GM19328 (cell line): ENCODE data around the gene SGPL1.
"Not testable (repeated sequence)": the region's sequence is repeated elsewhere in the genome, so short reads cannot be mapped to it uniquely, and the experiment has no call there.

Experiments
- ATAC-seq: cut with Tn5 transposase; IDR thresholded peaks from one replicate; pipeline ENCODE4 v1.9.1; 2021; ENCODE audit warnings: mild to moderate bottlenecking, moderate library complexity; ENCODE audit not compliant: unreplicated experiment

Gene SGPL1

DNA sequence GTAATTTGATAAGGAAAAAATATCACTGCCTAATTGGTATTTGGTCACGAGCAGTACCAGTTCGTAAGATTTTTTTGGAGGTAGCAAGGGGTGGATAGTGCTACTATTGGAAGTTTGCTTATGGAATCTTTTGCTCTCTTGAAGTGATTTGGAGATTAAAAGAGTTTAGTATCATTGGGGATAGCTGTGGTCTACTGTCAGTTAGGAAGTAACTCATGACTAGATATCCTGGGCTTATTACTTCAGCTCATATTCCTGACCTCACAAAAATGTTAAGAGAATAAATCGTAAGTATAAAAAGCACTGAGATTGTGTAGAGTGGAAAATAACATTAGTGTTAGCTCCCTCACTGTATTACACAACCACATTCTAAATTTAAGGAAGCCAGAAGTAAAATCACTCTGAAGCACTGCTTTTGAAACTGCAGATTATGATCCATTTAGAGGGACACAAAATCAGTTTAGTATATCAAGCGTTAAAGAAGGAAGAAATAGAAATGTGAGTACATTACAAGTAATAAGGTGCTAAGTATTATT lies 22.6 kb downstream of the SGPL1 start:
- no peak for ATAC-seq

DNA sequence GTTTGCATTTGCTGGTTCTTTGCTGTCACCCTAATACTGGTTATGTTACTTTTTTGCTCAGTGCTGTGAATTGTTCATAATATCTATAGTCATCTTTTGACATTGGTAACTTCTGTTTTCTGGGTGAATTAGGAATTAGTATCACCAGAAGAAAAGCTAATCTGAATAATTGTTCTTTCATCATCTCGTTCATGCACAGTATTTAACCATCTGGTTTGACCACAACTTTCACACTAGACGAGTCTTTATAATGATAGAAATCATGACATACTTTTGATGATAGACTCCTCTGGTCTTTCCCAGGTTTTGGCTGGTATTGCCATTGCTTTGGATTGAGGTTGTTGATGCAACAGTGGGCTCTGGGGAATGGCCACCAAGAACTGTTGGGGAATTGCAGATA lies 25.1 kb downstream of the SGPL1 start:
- ATAC-seq, result no peak

DNA sequence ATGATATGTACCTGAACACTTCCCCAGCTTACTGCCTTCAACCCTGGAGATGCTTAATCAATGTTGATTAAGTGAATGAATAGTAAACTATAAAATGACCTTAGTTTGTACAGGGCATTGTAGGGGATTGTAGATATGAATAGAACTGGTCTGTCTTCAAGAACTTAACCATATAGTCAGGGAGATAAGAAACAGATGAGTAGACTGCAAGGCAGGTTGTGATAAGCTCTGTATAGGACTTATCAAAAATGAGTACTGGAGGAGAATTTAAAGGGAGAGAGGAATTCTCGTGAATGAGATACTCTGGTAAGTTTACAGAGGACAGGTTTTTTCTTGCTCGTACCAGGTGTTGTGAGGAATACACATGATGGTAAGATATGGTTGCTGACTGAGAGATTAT lies 27.6 kb downstream of the SGPL1 start:
- ATAC-seq, result no peak

DNA sequence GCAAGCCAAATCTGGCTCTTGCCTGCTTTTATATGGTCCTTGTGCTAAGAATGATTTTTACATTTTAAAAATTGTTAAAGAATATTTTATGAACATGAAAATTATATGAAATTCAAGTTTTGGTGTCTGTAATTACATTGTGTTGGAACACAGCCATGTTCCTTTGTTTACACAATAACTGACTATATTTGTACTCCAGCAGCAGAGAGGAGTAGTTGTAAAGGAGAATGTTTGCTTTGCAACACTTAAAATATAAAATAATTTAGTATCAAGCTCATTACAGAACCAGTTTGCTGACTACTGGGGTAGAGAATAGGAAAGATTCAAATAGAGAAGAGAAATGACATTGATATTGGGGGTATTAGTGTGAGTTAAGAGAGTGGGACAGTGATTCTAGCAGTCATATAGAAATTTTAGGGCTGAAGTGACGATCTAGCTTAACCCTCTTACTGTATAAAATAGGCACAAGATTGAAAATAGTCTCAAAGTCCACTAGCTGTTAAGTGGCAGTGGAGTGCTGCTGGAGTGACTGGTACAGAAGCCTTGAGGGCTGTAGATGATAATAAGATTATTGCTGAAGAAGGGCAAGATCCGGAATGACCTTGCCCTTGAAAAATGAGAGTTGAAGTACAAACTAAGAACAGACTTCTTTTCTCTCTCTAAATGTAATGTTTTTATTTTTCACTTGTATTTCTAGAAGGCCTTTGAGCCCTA lies 28.2 kb downstream of the SGPL1 start:
- ATAC-seq, result no peak

DNA sequence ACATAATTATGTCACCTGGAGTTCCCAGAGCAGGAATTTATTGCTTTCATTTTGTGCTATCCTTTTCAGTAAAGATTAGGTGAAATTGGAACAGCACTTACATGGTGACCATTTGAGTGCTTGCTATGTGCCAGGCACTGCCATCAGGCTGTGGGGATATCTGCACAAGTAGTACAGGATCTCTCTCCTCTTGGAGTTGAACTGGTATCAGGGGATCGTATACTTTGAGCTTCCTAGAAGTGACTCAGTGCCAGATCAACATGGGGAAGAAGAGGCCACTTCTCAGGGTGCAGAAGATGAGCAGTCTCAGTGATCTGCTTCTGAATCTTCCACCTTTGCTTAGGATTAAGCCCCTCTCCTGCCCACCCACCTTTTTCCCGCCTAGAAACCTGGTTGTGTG lies 29.5 kb downstream of the SGPL1 start:
- no peak for ATAC-seq

DNA sequence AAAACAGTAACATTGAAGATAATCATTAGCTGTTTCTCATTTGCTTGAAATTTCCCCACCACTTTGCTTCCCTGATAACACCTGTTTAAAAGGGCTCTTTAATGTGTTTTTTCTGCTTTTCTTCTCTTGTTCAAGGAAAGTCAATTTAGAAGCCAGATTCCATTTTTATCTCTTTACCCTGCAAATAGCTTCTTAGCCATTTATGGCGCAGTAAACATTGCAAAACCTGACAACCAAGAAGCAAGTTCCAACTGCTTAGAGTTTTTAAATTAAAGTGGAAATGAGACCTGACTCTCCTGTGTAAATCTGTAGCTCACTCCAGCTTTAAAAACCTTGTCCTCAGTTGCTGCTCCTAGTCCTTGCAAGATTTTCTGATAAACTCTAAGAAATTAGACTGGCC lies 30.1 kb downstream of the SGPL1 start:
- ATAC-seq, result no peak

DNA sequence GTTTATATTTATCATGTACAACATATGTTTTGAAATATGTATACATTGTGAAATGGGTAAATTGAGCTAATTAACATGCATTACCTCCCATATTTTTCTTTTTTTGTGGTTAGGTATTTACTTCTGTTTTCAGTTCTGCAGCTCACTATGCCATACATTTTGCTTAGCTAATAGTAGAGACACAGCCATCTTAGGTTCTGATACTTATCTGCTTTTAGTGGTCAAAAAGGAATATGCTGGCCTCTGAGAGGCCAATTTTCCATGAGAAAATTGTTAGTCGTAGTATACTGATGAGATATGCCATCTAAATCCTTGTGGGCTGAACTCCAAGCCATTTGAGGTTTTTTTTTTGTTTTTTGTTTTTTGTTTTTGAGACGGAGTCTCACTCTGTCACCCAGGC lies 31.0 kb downstream of the SGPL1 start:
- ATAC-seq, result no peak

DNA sequence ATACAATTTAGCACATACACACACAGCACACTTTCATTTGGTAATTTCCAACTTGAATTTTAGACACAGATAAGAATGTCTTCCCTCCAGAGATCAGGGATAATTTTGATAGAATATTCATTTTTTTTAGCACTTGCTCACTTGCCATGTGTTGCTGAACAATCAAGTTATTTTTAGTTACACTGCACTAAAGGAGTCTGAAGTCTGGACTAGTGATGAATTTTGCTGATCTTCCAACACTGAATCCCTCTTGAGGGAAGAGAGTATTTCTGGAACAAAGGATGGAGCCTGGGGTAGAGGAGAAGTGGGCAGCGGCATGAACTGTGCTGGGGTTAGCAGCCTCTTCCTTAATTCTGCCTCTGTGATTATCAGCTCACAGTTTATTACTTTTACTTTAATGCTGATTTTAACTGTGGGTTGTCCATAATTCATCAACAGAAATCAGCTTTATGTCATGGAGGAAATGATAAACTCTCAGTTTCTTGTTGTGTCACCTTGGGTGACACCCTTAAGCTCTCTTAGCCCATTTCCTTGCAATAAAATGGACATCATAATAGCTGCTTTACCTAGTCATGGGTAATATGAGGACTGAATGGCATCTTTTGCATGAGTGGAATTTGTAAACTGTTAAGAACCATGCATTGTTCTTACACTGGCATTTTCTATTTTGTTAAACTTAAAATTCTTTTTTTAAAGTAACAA lies 32.1 kb downstream of the SGPL1 start:
- ATAC-seq, result no peak

DNA sequence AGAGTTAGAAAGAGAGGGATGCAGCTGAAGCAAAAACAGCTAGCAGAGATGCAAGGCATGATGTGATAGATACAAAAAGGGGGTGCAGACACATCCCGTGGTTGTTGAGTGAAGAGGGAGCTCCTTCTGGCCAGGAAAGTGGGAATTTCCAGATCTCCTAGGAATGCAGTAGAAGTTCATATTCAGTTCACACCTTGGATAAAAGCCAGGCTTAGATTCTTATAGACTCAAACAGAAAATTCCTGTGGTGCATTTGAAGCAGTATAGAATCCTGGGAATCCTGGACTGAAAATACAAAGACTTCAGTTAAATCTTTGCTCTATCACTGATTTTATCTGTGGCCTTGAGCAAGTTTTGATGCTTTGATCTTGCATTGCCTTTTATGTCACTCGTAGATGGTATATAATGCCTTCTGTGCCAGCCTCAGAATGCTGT lies 33.9 kb downstream of the SGPL1 start:
- no peak for ATAC-seq

DNA sequence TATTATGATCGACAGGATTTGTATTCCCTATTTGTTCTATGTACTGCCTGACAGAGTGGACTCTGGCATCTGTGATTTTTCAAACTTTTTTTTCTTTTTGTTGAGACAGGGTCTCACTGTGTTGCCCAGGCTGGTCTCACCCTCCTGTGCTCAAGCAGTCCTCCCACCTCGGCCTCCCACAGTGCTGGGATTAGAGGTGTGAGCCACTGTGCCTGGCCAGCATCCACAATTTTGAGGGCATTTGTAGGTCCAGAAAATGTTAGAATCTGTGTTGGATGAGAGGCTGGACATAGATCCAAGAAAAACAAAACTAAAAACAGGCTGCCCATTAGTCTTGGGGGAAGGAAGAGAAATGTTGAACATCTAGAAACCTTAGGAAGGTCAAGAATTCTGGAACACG lies 34.3 kb downstream of the SGPL1 start:
- ATAC-seq, result no peak

DNA sequence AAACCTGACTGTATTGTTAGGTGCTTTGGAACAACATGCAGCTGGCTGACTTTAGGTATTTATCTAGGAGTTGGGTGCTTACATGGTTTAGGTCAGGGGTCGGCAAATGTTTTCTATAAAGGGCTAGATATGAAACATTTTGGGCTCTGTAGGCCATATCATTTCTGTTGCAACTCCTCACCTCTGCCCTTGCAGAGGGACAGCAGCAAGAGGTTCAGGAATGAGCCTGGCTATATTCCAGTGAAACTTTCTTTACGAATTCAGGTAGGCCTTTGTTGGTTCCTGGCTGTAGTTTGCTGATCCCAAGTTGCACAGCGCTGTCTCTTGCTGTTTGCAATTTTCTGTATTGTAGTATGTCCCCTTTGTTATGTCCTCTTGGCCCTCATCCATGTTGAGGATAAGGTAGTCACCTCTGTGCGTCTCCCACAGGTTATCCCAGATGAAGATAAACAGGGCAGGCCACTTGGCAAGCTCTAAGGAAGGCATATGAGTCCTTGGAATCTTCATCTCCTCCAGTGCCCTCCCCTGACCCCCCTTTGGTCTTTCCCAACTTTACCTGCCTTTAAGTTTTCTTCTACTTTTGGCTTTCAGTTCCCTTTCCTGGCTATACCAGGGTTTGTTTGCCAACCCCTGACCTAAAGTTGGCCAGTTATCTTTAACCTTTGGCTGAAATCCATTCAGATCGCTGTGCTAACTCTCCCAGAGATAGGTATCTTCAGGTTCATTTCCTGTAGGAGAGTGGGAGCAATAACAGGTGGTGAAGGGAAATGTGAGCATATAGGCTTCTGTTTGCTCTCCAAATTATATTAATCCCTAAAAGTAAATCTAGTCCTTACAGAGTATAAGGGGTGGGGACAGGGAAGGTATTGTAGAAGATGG lies 36.1 kb downstream of the SGPL1 start:
- ATAC-seq, result no peak

DNA sequence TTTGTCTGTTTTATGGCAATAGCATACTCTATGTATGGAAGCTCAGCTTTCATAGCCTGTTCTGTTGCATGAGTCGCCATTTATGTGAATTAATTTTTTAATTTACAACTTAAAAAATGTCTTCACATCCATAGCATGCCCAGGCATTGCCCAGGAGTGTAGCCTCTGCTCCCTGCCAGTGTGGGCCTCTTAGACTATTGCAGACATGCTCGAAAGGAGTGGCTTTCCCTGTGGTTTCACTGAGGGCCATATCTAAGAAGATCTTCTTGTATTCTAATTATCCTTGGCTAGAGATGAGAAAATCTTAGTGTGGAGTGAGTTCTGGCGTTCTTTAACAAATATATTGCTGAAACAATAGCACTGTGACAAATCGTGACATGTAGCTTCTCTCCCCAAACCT lies 37.3 kb downstream of the SGPL1 start:
- no peak for ATAC-seq

DNA sequence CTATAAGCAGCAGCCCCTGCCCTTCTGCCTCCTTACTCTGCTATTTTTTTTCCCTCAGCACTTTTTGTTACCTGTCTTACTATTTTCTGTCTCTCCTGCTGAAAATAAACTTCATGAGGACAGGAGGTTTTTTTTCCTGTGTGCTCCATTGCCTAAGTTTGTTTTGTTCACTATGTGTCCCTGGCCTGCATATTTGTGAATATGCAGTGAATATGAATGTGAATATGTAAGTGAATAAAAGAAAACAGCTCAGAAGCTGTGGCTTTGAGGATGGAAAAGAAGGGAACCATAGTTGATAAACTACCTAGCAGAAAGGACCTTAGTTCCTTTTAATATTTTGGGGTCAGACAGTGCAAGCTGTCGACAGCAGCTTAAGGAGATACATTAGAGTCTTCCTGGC lies 37.7 kb downstream of the SGPL1 start:
- ATAC-seq, result no peak

DNA sequence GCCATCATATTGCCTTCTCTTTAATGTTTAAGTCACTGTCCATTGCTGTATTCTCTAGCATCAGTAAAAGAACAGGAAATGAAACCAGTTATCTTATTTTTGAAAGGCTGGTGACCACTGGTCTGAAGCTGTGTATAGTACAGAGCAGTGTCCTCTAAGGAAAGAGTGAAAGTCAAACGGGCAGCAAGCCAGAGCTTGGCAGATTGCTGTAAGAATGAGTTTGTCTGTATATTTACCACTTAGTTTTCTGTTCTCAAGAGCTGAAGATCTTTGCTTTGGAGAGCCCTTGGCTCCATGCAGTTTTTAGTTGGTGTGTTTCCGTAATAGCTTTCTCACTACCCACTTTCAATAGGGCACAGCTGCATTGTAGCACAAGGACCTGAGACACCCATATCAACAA lies 40.7 kb downstream of the SGPL1 start:
- ATAC-seq, result no peak

DNA sequence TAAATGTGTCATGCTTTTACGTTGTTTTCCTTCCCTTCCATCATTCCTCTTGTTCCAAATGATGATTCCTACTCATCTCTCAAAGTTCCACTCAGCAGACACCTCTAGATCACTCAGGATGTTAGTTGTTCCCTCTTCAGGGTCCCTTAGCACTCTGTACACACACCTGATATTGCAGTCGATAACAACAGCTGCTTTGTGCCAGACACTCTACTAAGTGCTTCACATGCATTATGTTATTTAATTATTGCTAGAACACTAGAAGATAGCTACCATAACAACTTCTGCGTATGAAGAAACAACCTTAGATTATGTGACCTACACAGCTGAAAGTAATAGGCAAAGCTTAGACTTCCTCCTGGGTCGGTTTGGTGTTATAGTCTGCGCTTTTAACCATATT lies 43.0 kb downstream of the SGPL1 start:
- no peak for ATAC-seq

DNA sequence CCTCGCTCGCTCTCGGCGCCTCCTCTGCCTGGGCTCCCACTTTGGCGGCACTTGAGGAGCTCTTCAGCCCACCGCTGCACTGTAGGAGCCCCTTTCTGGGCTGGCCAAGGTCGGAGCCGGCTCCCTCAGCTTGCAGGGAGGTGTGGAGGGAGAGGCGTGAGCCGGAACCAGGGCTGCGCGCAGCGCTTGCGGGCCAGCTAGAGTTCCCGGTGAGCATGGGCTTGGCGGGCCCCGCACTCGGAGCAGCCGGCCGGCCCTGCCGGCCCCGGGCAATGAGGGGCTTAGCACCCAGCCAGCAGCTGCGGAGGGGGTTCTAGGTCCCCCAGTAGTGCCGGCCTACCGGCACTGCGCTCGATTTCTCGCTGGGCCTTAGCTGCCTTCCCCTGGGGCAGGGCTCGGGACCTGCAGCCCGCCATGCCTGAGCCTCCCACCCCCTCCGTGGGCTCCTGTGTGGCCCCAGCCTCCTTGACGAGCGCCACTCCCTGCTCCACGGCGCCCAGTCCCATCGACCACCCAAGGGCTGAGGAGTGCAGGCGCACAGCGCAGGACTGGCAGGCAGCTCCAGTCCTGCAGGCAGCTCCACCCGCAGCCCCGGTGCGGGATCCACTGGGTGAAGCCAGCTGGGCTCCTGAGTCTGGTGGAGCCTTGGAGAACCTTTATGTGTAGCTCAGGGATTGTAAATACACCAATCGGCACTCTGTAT lies 45.9 kb downstream of the SGPL1 start:
- not testable (repeated sequence) for ATAC-seq

DNA sequence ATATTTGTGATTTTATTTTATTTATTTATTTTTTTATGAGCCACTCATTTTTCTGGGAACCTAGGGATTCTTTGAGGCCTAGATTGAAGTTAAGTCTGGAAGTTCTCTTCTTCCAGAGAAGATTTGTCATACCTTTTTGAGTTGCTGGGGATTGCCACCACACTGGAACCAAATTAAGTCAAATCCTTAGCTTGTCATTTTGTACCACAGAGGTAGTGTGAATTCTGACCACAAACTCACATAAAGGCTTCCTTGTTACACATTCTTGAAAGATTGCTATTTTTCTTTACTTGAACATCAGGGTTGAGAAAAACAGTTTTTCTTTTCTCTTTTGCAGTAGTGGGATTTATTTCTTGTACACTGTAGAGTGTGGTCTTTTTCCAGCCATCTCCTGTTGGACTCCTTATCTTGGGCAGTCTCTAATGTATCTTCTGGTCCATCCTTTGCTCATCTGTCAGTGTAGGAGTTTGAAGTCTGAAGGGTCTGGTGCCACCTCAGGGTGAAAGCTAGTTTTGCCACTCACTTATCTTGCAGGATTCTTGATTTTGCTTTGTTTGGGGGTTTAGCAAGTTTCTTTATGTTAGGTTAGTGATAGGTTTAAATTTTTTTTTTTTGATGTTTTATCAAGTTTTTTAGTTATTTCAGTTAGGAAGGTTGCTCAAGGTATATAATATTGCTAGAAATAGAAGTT lies 47.9 kb downstream of the SGPL1 start:
- no peak for ATAC-seq

DNA sequence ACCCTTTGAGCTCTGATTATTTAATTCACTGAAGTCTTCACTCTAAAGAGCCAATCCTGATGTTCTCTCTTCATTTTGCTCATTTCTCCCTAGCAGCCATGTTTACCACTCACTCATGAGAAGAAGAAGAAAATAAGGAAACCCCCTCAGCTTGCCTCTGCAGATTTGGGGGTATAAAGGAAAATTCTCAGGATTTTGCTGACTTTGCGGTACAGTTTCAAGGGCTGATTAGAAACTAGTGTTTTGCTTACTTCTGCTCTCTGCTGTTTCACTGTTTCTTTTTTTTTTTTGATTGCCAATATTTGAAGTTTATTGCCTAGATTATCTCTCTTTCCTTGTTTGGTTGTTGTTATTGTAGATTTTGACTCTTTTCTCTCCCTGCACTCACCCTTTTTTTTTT lies 49.2 kb downstream of the SGPL1 start:
- no peak for ATAC-seq

DNA sequence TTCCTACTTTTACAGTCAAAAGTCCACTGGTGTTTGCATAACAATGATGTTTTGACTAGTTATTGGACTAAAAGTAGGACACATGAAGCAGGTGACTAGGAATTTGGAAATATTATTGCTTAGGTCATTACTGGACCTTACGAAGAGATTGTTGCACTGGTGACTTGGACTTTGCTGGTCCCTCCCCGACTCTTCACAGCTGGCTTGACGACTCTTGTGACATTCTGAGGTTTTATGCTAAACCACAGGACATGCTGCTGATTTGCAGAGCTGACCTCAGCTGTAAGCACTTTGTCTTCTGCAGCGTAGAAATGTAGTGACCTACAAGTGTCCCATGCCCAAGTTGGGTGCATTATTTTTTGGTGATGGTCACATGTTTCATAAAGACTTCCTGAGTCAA lies 50.7 kb downstream of the SGPL1 start:
- ATAC-seq, result no peak

DNA sequence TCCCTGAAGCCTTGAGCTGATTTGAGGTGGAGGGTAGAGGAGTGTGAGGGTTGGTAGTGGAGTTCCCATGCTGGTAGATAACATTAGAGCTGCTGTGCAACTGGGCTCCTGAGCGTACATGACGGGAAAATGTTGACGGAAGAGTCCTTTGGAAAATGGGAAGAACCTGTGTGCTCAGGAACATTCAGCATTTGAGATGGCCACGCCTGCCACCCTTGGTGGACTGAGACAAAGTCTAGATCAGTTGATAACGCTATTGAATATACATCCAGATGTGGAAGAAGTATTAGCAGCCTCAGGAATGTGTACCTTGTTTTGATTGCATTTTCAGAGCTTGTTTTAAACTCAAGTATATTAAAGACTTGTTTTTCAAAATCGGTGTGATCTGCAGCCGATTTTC lies 56.5 kb downstream of the SGPL1 start:
- no peak for ATAC-seq
